Breast epithelium (tissue), 4 donors: ENCODE measurements around the gene TAOK1. TPM values are rescaled to one million over a fixed set of nuclear protein-coding genes. Genes with fewer than 3 reads are reported as not detected.

Experiments used
- DNase-seq, 2 donors: peaks; one replicate each; pipeline ENCODE4 v3.0.0-alpha.2; 2019; ENCODE audit warnings: low spot score in 2 of 2
- H3K27ac ChIP-seq, 2 donors: fragments of 200-600 bp; sonication (generic) in 1 of 2; one replicate each; pipeline ENCODE4 v1.5.1; 2016 to 2019; ENCODE audit warnings: mild to moderate bottlenecking in 1 of 2
- H3K27me3 ChIP-seq, 2 donors: fragments of 200-600 bp; sonication (generic) in 1 of 2; one replicate each; pipeline versions ENCODE4 v1.5.1 to v1.6.0; 2017 to 2019; ENCODE audit warnings: control low read depth in 1 of 2, mild to moderate bottlenecking in 1 of 2
- H3K36me3 ChIP-seq: fragments of 200-600 bp; one replicate; pipeline ENCODE4 v1.5.1; 2019
- H3K4me1 ChIP-seq, 2 donors: fragments of 200-600 bp; sonication (generic); one replicate each; pipeline ENCODE4 v1.5.1; 2016 to 2019; ENCODE audit warnings: control low read depth in 1 of 2
- H3K4me3 ChIP-seq, 3 donors: fragments of 200-600 bp; sonication (generic); 1 replicate in 2 of 3; 2 replicates in 1 of 3; pipeline ENCODE4 v1.5.1; 2016 to 2019; ENCODE audit warnings: mild to moderate bottlenecking in 3 of 3, moderate library complexity in 2 of 3
- H3K9me3 ChIP-seq, 2 donors: fragments of 200-600 bp; sonication (generic) in 1 of 2; one replicate each; pipeline ENCODE4 v1.5.1; 2016 to 2019; ENCODE audit warnings: control low read depth in 1 of 2
- POLR2A ChIP-seq: fragments of 450-650 bp; IDR thresholded peaks from one replicate; pipeline ENCODE4 v1.6.1; 2016; ENCODE audit warnings: antibody characterized with exemption, mild to moderate bottlenecking, moderate library complexity
- POLR2AphosphoS5 ChIP-seq, 3 donors: sonication (generic); formaldehyde crosslinking; IDR thresholded peaks; one replicate each; pipeline ENCODE4 v1.6.1; 2017; ENCODE audit warnings: antibody characterized with exemption in 3 of 3
- intact Hi-C: fragments of 100-400 bp; cut with DNase I; formaldehyde crosslinking; loops from one replicate; pipeline ENCODE4 v1.15.1; 2023; ENCODE audit warnings: low total_unique reads
- total RNA-seq, 3 donors: library from RNA; depleted of rRNA; stranded (reverse); fragments of >200 nt; gene quantifications; one replicate each; pipeline ENCODE4 v1.1.0, GENCODE V29; 2016
- TF ChIP-seq, protein P1 (sequence below), 3 donors: fragments of 450-650 bp; IDR thresholded peaks; one replicate each; pipeline ENCODE4 v1.5.1; 2016 to 2017; ENCODE audit warnings: antibody characterized with exemption in 3 of 3, mild to moderate bottlenecking in 3 of 3, moderate library complexity in 3 of 3

Gene TAOK1
- total RNA-seq, 3 donors from 2014 or later, result 62.6 to 77.1 (median 67.8) TPM

DNA sequence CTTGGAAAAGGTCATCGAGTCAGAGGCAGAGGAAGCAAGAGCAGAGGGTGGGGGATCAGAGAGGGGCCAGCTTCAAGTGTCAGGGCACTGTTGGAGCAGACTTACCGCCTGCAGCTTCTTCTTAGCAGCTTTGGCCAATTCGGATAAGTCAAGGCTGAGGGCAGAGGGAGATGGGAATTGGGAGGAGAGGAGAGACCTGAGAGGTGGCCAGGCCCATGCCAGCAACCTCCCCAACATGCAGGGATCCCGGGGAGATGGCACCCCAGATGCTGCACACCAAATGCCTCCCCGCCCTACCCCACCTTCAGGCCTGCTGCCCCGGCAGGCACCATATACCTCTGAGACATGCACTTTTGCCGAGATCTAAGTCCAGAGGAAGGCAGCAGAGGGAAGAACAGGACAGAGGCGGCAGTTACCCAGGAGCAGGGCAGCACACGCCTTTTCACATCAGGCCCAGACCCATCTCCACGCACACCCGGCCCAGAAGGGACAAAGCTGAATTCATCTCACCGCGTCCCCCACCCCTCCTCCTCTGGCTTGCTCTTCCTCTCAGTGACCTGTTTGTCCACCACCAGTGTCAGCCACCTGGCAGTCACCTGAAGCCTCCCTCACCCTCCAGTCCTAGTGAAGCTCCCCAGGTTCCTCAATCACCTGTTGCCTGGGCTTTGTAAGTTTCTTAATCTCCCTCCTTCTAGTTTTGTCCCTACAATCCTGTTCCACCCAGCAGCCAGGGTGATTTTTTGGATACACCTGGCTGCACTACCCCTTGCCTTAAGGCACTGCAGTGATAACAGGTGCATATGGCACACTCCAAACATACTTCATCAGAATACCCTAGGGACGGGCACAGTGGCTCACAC, 188.7 kb downstream of the TAOK1 start:
- intact Hi-C loops, result no loop called here
- H3K9me3 ChIP-seq, result no peaks in the 10 kb centered on the region
- H3K4me3 ChIP-seq, result no peak overlapping the region
- peaks cover 17% of the 10 kb centered on the region for H3K36me3 ChIP-seq
- H3K27me3 ChIP-seq, result no peaks in the 10 kb centered on the region
- DNase-seq, result no peak
- no peak overlapping the region for H3K27ac ChIP-seq
- TF ChIP-seq POLR2A (no peak), POLR2AphosphoS5 (IDR thresholded peaks at IDR 0.05) (no peak)
- TF ChIP-seq, protein P1, sequence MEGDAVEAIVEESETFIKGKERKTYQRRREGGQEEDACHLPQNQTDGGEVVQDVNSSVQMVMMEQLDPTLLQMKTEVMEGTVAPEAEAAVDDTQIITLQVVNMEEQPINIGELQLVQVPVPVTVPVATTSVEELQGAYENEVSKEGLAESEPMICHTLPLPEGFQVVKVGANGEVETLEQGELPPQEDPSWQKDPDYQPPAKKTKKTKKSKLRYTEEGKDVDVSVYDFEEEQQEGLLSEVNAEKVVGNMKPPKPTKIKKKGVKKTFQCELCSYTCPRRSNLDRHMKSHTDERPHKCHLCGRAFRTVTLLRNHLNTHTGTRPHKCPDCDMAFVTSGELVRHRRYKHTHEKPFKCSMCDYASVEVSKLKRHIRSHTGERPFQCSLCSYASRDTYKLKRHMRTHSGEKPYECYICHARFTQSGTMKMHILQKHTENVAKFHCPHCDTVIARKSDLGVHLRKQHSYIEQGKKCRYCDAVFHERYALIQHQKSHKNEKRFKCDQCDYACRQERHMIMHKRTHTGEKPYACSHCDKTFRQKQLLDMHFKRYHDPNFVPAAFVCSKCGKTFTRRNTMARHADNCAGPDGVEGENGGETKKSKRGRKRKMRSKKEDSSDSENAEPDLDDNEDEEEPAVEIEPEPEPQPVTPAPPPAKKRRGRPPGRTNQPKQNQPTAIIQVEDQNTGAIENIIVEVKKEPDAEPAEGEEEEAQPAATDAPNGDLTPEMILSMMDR (IDR thresholded peaks at IDR 0.05), result no peak
- H3K4me1 ChIP-seq, result no peaks in the 10 kb centered on the region

DNA sequence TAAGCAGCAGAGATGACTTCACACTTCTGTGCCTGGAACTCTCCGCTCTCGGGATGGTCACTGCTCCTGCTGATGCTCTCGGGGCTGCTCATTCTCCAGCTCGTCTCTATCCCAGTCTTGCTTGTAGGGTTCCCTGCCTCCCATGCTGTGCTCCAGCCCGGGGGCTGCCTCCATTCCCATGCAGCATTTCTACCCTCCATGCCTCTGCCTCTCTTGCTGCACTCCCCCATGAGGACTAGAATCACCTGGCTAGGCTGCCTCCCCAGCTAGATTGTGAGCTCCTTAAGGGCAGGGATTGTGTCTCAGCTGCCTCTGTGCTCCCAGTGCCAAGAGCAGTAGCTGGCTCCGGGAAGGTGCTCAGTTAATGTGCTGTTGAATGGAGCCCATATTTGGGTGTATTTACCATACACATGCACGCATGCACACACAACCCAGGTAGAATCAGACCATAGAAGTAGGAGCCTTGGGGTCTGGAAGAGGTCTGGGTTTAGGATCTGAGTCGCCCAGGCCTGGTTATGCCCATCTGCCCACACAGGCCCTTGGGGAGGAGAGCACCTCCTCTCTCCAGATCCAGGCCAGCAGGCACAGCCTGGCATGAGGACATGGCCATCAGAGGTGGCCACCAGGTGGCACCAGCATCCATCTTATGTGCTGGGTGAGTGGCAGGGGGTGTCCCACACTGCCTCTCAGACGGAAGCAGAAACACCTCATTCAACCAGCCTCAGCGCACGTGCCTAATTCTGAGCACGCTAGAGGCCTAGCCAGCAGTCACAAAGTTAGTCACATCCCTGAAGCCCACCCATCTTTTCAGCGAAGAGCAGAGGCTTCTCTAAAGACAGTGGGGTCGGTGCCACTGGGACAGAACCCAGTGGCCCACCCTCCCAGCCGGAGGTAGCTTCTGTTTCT, 190.0 kb downstream of the TAOK1 start:
- Histone ChIP-seq H3K9me3 (no peaks in the 10 kb centered on the region), H3K4me3 (no peak overlapping the region), H3K4me1 (no peaks in the 10 kb centered on the region), H3K27me3 (no peaks in the 10 kb centered on the region), H3K27ac (no peak overlapping the region), H3K36me3 (peaks cover 13% of the 10 kb centered on the region)
- intact Hi-C loops, result no loop called here
- peak in 2 of 3 donors; percentile 51 to 53 for TF ChIP-seq POLR2AphosphoS5 (IDR thresholded peaks at IDR 0.05)
- TF ChIP-seq, protein P1 (IDR thresholded peaks at IDR 0.05), result peak; percentile 63 to 89 (median 86)
- TF ChIP-seq POLR2A, result no peak
- peak; percentile 84 for DNase-seq

DNA sequence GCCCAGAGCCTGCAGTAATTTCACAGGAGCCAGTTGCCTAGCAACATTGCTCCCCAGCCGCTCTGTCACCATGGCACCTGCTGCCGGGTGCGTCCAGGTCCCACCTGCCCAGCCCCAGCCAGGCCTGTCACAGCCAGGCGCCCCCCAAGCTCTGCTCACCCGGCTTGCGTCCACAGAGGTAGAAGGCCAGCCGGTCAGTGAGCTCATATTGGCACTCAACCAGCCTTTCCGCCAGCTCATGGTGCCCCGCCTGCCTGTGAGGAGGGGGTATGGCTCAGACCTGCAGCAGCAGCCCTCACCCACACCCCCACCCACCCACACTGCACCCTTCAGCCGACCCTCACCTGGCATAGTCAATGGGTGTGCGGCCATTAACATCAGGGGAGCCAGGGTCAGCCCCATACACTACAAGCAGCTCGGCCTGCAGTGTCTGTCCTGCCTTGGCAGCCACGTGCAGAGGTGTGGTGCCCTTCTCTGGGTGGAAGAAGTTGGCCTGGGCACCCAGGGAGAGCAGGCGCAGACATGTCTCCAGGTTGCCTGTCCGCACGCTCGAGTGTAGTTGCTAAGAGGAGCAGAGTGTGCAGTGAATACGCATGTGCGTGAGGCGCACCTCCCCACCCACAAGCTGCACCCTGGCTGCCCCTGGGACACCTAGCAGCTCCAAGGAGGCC, 191.6 kb downstream of the TAOK1 start:
- Histone ChIP-seq H3K4me1 (no peaks in the 10 kb centered on the region), H3K36me3 (peaks cover under 1% of the 10 kb centered on the region), H3K9me3 (no peaks in the 10 kb centered on the region), H3K4me3 (no peak overlapping the region), H3K27me3 (no peaks in the 10 kb centered on the region), H3K27ac (no peak overlapping the region)
- DNase-seq, result no peak
- intact Hi-C loops, result no loop called here
- TF ChIP-seq POLR2A (no peak), POLR2AphosphoS5 (IDR thresholded peaks at IDR 0.05) (no peak)
- TF ChIP-seq, protein P1 (IDR thresholded peaks at IDR 0.05), result no peak

DNA sequence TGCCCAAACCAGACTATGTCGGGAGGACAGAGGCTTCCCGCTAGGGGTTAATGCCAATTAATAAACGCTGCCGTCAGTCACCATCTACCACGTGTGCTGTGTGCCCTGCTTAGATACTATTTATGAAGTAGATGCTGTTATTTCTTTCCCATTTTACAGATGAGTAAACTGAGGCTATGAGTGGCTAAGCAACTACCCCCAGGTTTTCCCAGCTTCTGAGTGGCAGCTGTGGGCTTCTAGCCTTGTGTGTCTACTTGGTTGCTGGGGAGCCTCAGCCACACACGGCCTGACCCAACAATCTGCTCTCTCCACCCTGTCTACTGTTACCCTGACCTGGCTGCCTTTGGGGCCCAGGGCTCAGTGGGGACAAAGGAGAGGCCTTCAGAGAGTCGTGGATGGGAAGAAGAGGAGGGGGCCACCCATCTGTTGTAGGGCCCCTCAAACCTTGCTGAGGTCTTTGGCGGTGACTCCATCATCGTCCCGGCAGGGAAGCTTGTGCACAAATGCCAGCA, 192.1 kb downstream of the TAOK1 start:
- Histone ChIP-seq H3K4me3 (no peak overlapping the region), H3K36me3 (no peaks in the 10 kb centered on the region), H3K27me3 (no peaks in the 10 kb centered on the region), H3K9me3 (no peaks in the 10 kb centered on the region), H3K27ac (peak overlapping the region in 1 of 2 donors; percentile 2), H3K4me1 (no peaks in the 10 kb centered on the region)
- DNase-seq, result no peak
- intact Hi-C loops, result no loop called here
- TF ChIP-seq POLR2A (no peak), POLR2AphosphoS5 (IDR thresholded peaks at IDR 0.05) (no peak)
- TF ChIP-seq, protein P1 (IDR thresholded peaks at IDR 0.05), result no peak
